H1 (cell line): Measurements from ENCODE around the gene RPP25L. TPM values are rescaled to one million over a fixed set of nuclear protein-coding genes. Genes with fewer than 3 reads are reported as not detected.

Experiments used
- CTCF ChIA-PET: fragments of 300-600 bp; sonication (Branson Sonifier 250); formaldehyde crosslinking; loops from one replicate; lab custom pipeline; 2021; ENCODE audit not compliant: partially characterized antibody; lab: Charles Lee
- POLR2A ChIA-PET: fragments of 300-600 bp; sonication (Branson Sonifier 250); formaldehyde crosslinking; loops from one replicate; lab custom pipeline; 2021; ENCODE audit warnings: inconsistent platforms; ENCODE audit not compliant: partially characterized antibody; lab: Charles Lee
- DNase-seq, 2 experiments: peaks; one replicate each; pipeline versions ENCODE4 v3.0.0 to v3.0.0-alpha.2; 2010 to 2022; ENCODE audit warnings: low spot score in 2 of 2, low read depth in 1 of 2, mixed read lengths in 1 of 2
- FAIRE-seq: peaks from 2 replicates; lab custom pipeline; 2011; peaks lifted over from hg19 to GRCh38; lab: Jason Lieb, UNC
- H2AFZ ChIP-seq: 2 replicates; pipeline ENCODE4 v1.8.1; 2012; ENCODE audit warnings: low read length, inconsistent platforms
- H2AK5ac ChIP-seq: 2 replicates; pipeline ENCODE4 v1.6.1; 2013; ENCODE audit warnings: low read depth, low read length
- H2BK120ac ChIP-seq: replicated peaks from 2 replicates; pipeline ENCODE3; 2013; ENCODE audit warnings: low read depth, low read length, inconsistent platforms
- H2BK12ac ChIP-seq: 2 replicates; pipeline ENCODE4 v1.6.1; 2013; ENCODE audit warnings: low read depth, low read length
- H2BK15ac ChIP-seq: 2 replicates; pipeline ENCODE4 v1.6.1; 2013; ENCODE audit warnings: low read length
- H2BK20ac ChIP-seq: 2 replicates; pipeline ENCODE4 v1.6.1; 2013; ENCODE audit warnings: low read length
- H2BK5ac ChIP-seq: 2 replicates; pipeline ENCODE4 v1.6.1; 2013; ENCODE audit warnings: low read depth, low read length
- H3K14ac ChIP-seq: 2 replicates; pipeline ENCODE4 v1.6.1; 2013; ENCODE audit warnings: inconsistent platforms; ENCODE audit not compliant: insufficient read length
- H3K18ac ChIP-seq: 2 replicates; pipeline ENCODE4 v1.6.1; 2013; ENCODE audit warnings: low read length; ENCODE audit errors: extremely low read depth
- H3K23ac ChIP-seq: 2 replicates; pipeline ENCODE4 v1.6.1; 2013; ENCODE audit warnings: inconsistent platforms; ENCODE audit not compliant: insufficient read length
- H3K23me2 ChIP-seq: 2 replicates; pipeline ENCODE4 v1.6.1; 2013; ENCODE audit warnings: low read depth, low read length
- H3K27ac ChIP-seq: 2 replicates; pipeline ENCODE4 v1.6.1; 2011; ENCODE audit warnings: low read depth, low read length, inconsistent platforms
- H3K27me3 ChIP-seq, 4 experiments: replicated peaks in 1 of 4; 1 replicate in 1 of 4; 2 replicates in 3 of 4; pipeline versions ENCODE4 v1.6.1 to v1.8.1; 2011 to 2013; ENCODE audit warnings: low read length in 3 of 4, mild to moderate bottlenecking in 3 of 4, inconsistent platforms in 2 of 4, mixed read lengths in 2 of 4, moderate library complexity in 1 of 4; ENCODE audit not compliant: control insufficient read depth in 3 of 4, insufficient read depth in 3 of 4; ENCODE audit errors: extremely low read depth in 1 of 4
- H3K36me3 ChIP-seq, 4 experiments: 2 replicates each; pipeline versions ENCODE4 v1.6.1 to v1.8.1; 2011 to 2013; ENCODE audit warnings: mild to moderate bottlenecking in 4 of 4, low read length in 3 of 4, moderate library complexity in 2 of 4, control low read depth in 1 of 4, inconsistent platforms in 1 of 4; ENCODE audit not compliant: insufficient read depth in 4 of 4, control insufficient read depth in 2 of 4
- H3K4ac ChIP-seq: replicated peaks from 2 replicates; pipeline ENCODE3; 2013; ENCODE audit warnings: low read length, low read depth, mixed read lengths, inconsistent platforms; ENCODE audit not compliant: insufficient read length
- H3K4me1 ChIP-seq, 4 experiments: replicated peaks in 1 of 4; 1 replicate in 1 of 4; 2 replicates in 3 of 4; pipeline versions ENCODE4 v1.6.1 to v1.8.1; 2011 to 2013; ENCODE audit warnings: low read length in 3 of 4, inconsistent platforms in 2 of 4, mixed read lengths in 1 of 4; ENCODE audit not compliant: insufficient read depth in 4 of 4, control insufficient read depth in 3 of 4
- H3K4me2 ChIP-seq, 2 experiments: 2 replicates each; pipeline versions ENCODE4 v1.6.1 to v1.8.1; 2011 to 2013; ENCODE audit warnings: low read depth in 2 of 2, low read length in 2 of 2, control low read depth in 1 of 2, inconsistent platforms in 1 of 2, mild to moderate bottlenecking in 1 of 2; ENCODE audit not compliant: insufficient read depth in 1 of 2
- H3K4me3 ChIP-seq, 4 experiments: fragments of 200-600, 300-600 bp in 1 of 4; sonication (generic), shearing (Covaris generic), sonication (Bioruptor Twin) in 1 of 4; 2 replicates each; pipeline versions ENCODE4 v1.5.1 to v1.8.1; 2011 to 2016; ENCODE audit warnings: low read length in 4 of 4, low read depth in 3 of 4, control low read depth in 2 of 4, inconsistent platforms in 2 of 4, mild to moderate bottlenecking in 2 of 4, mixed read lengths in 1 of 4, moderate library complexity in 1 of 4; ENCODE audit not compliant: insufficient read depth in 2 of 4; ENCODE audit errors: extremely low read depth in 1 of 4
- H3K56ac ChIP-seq: replicated peaks from 2 replicates; pipeline ENCODE3; 2013; ENCODE audit warnings: low read depth, mild to moderate bottlenecking, mixed read lengths, low read length, inconsistent platforms; ENCODE audit not compliant: insufficient read length
- H3K79me1 ChIP-seq: 2 replicates; pipeline ENCODE4 v1.6.1; 2013; ENCODE audit warnings: low read depth, low read length, control low read depth
- H3K79me2 ChIP-seq, 2 experiments: 2 replicates each; pipeline versions ENCODE4 v1.6.1 to v1.8.1; 2012 to 2013; ENCODE audit warnings: low read length in 2 of 2, mild to moderate bottlenecking in 2 of 2, inconsistent platforms in 1 of 2; ENCODE audit not compliant: insufficient read depth in 2 of 2, control insufficient read depth in 1 of 2
- H3K9ac ChIP-seq, 4 experiments: replicated peaks in 1 of 4; 1 replicate in 1 of 4; 2 replicates in 3 of 4; pipeline versions ENCODE4 v1.6.1 to v1.8.1; 2011 to 2013; ENCODE audit warnings: low read depth in 3 of 4, low read length in 3 of 4, control low read depth in 2 of 4, mild to moderate bottlenecking in 2 of 4, moderate library complexity in 2 of 4, inconsistent platforms in 1 of 4; ENCODE audit errors: extremely low read depth in 1 of 4
- H3K9me3 ChIP-seq, 2 experiments: 2 replicates each; pipeline versions ENCODE4 v1.6.1 to v1.8.1; 2012 to 2013; ENCODE audit warnings: mild to moderate bottlenecking in 2 of 2, moderate library complexity in 2 of 2, control low read depth in 1 of 2, inconsistent platforms in 1 of 2, low read depth in 1 of 2, low read length in 1 of 2, mixed read lengths in 1 of 2; ENCODE audit not compliant: insufficient read depth in 2 of 2
- H4K20me1 ChIP-seq, 2 experiments: replicated peaks in 1 of 2; 2 replicates each; pipeline versions ENCODE3 to v1.8.1; 2011 to 2013; ENCODE audit warnings: inconsistent platforms in 2 of 2, low read length in 2 of 2, mild to moderate bottlenecking in 1 of 2; ENCODE audit not compliant: insufficient read depth in 2 of 2, control insufficient read depth in 1 of 2
- H4K5ac ChIP-seq: 2 replicates; pipeline ENCODE4 v1.6.1; 2013; ENCODE audit warnings: low read length, low read depth, mixed read lengths, inconsistent platforms; ENCODE audit not compliant: insufficient read length
- H4K8ac ChIP-seq: 2 replicates; pipeline ENCODE4 v1.8.0; 2013; ENCODE audit warnings: mild to moderate bottlenecking, moderate library complexity, low read length, inconsistent platforms; ENCODE audit not compliant: insufficient read depth; ENCODE audit errors: extremely low read depth
- H4K91ac ChIP-seq: replicated peaks from 2 replicates; pipeline ENCODE3; 2013; ENCODE audit warnings: low read length, mixed read lengths, inconsistent platforms; ENCODE audit not compliant: insufficient read length
- JUND ChIP-seq: IDR thresholded peaks from 2 replicates; pipeline ENCODE4 v1.6.1; 2011; ENCODE audit warnings: mild to moderate bottlenecking, improper control_type of control experiment, low read length
- TAF1 ChIP-seq: IDR thresholded peaks from 2 replicates; pipeline ENCODE4 v1.6.1; 2011; ENCODE audit warnings: mild to moderate bottlenecking, low read depth, low read length
- TCF12 ChIP-seq: IDR thresholded peaks from 2 replicates; pipeline ENCODE4 v1.6.1; 2011; ENCODE audit warnings: low read depth, mild to moderate bottlenecking, low read length
- TEAD4 ChIP-seq: IDR thresholded peaks from 2 replicates; pipeline ENCODE4 v1.6.1; 2012; ENCODE audit warnings: low read depth, low read length, inconsistent platforms, mixed read lengths
- WGBS, 2 experiments: shearing (Covaris generic) in 1 of 2; methylation state at CpG; one replicate each; pipeline versions ENCODE4 v1.1.6 to v1.1.7; 2013 to 2015; ENCODE audit warnings: low lambda C conversion rate in 2 of 2, mixed read lengths in 2 of 2, inconsistent platforms in 1 of 2, low coverage in 1 of 2, missing lambda C conversion rate in 1 of 2; ENCODE audit not compliant: insufficient replicate concordance in 2 of 2, insufficient coverage in 1 of 2, insufficient read length in 1 of 2; ENCODE audit errors: extremely low coverage in 1 of 2, missing lambda C conversion rate in 1 of 2; 5-methylcytosine and 5-hydroxymethylcytosine counted together
- polyA plus RNA-seq, 7 experiments: library from polyadenylated mRNA; depleted of rRNA in 3 of 7; stranded (reverse) in 5 of 7; unstranded in 2 of 7; fragments of >200 nt in 5 of 7; fragments of 200-250 nt in 2 of 7; gene quantifications; 1 replicate in 5 of 7; 2 replicates in 1 of 7; 4 replicates in 1 of 7; pipeline versions ENCODE4 v1.2.1 to v1.2.3, GENCODE V29; 2011 to 2013; ENCODE audit warnings: missing spikeins in 2 of 7, mixed read lengths in 2 of 7
- total RNA-seq: library from RNA; stranded (reverse); fragmentation: NEBNext Ultra II Directional; extraction: Animal tissue kit (Norgen Biotek cat#: 25700); gene quantifications from 2 replicates; pipeline ENCODE4 v1.2.1, GENCODE V29; 2021

RPP25L gene
- total and polyA plus RNA-seq, 2 of the 8 experiments (the other 6 are each of a cell fraction or from before 2014, with no cell fraction given) = 21.6 to 75.0 TPM

DNA sequence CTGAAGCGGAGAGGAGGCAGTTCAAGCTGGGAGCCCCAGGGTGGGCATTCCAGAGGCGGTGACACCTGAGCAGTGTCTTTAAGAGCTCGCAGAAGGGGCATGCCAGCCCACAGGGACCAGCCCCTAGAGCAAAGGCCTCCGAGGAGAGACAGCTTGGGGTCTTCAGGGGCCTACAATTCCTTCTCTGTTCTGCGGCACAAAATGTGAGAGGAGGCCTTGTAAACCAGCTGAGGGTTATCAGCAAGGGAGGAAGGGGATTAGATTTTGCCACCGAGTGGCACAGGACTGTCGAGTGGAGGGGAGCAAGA, 26.2 kb upstream of the RPP25L start:
- H4K91ac ChIP-seq = peak overlapping the region; percentile 42
- H2BK20ac ChIP-seq = no peak overlapping the region
- peak overlapping the region; percentile 89; the same call in 1 of the 2 replicates for H3K18ac ChIP-seq
- ChIA-PET POLR2A (interaction anchor here (0.6 to 11.3 kb wide), 10 partner anchors 8 to 59 kb away, joined by 3 to 127 read pairs (median 4); partner anchors contain the start of genes GALT, IL11RA and RPP25L), CTCF (interaction anchor here (0.9 to 18.5 kb wide), 15 partner anchors 8 to 201 kb away, joined by 3 to 401 read pairs (median 6); partner anchors contain the start of genes ARID3C, CCL21, CCL27 and DCTN3)
- no peak overlapping the region; the same call in 1 of the 2 replicates for H4K8ac ChIP-seq
- H3K79me2 ChIP-seq = peaks cover 0 to 11% of the 10 kb centered on the region in 2 experiments; a peak in 2 of 4 replicates
- peaks cover 0 to 6% (median 3%) of the 10 kb centered on the region in 4 experiments; a peak in 2 of 7 replicates for H3K27me3 ChIP-seq
- peak overlapping the region; percentile 19 to 78 (median 52); a peak in 7 of 8 replicates for H3K4me3 ChIP-seq
- H3K79me1 ChIP-seq = peaks cover 10% of the 10 kb centered on the region
- H3K23me2 ChIP-seq = peaks cover 9% of the 10 kb centered on the region
- no peaks in the 10 kb centered on the region for H3K9me3 ChIP-seq
- peak overlapping the region; percentile 68; the same call in 1 of the 2 replicates for H2BK12ac ChIP-seq
- 25% methylated on average over 7 of the region's 7 CpGs; no CpG with 5 or more reads in 1 of the 2 experiments for WGBS, 2 experiments
- TF ChIP-seq TAF1 = 0 out of 2 replicates have a peak, but pooled peaks have one; percentile 56
- 0 out of 2 replicates have a peak, but pooled peaks have one; percentile 1 for TF ChIP-seq TCF12
- TF ChIP-seq TEAD4 = 0 out of 2 replicates have a peak, but pooled peaks have one; percentile 14
- TF ChIP-seq JUND = no peak
- FAIRE-seq (no peak), DNase-seq (peak in 1 of 2 experiments; percentile 33)
- peak overlapping the region; percentile 56; the same call in 1 of the 2 replicates for H2BK5ac ChIP-seq
- peak overlapping the region in 1 of 4 experiments; percentile 42; a peak in 1 of 7 replicates for H3K9ac ChIP-seq
- peaks cover 0 to 11% of the 10 kb centered on the region in 2 experiments for H4K20me1 ChIP-seq
- H3K27ac ChIP-seq = no peak overlapping the region; the same call in 1 of the 2 replicates
- H3K4ac ChIP-seq = no peak overlapping the region
- H2BK120ac ChIP-seq = no peak overlapping the region
- peaks cover 2 to 11% (median 8%) of the 10 kb centered on the region in 4 experiments; a peak in 4 of 7 replicates for H3K4me1 ChIP-seq
- H4K5ac ChIP-seq = no peak overlapping the region
- no peak overlapping the region; the same call in 1 of the 2 replicates for H2AFZ ChIP-seq
- no peak overlapping the region for H3K14ac ChIP-seq
- peaks cover 0 to 6% (median 2%) of the 10 kb centered on the region in 4 experiments; a peak in 3 of 8 replicates for H3K36me3 ChIP-seq
- H3K23ac ChIP-seq = no peak overlapping the region
- peak overlapping the region; percentile 84 to 91 for H3K4me2 ChIP-seq
- peak overlapping the region; percentile 14; the same call in 1 of the 2 replicates for H2BK15ac ChIP-seq
- H3K56ac ChIP-seq = no peak overlapping the region
- no peak overlapping the region for H2AK5ac ChIP-seq
